Thyroid gland (tissue), 4 donors: ENCODE results near the gene MAGI1.

Source experiments
- POLR2A ChIP-seq, 2 donors: fragments of 450-650 bp; IDR thresholded peaks; one replicate each; pipeline ENCODE4 v1.6.1; 2017; ENCODE audit warnings: antibody characterized with exemption in 2 of 2, mild to moderate bottlenecking in 2 of 2, moderate library complexity in 1 of 2
- TF ChIP-seq, protein P1 (sequence below), 6 experiments: fragments of 200-600 bp in 3 of 6; fragments of 450-650 bp in 3 of 6; sonication (generic) in 3 of 6; IDR thresholded peaks; one replicate each; pipeline ENCODE4 v1.5.1; 2016 to 2019; ENCODE audit warnings: antibody characterized with exemption in 6 of 6, mild to moderate bottlenecking in 2 of 6, inconsistent platforms in 1 of 6, moderate library complexity in 1 of 6

- TF ChIP-seq, protein P1, sequence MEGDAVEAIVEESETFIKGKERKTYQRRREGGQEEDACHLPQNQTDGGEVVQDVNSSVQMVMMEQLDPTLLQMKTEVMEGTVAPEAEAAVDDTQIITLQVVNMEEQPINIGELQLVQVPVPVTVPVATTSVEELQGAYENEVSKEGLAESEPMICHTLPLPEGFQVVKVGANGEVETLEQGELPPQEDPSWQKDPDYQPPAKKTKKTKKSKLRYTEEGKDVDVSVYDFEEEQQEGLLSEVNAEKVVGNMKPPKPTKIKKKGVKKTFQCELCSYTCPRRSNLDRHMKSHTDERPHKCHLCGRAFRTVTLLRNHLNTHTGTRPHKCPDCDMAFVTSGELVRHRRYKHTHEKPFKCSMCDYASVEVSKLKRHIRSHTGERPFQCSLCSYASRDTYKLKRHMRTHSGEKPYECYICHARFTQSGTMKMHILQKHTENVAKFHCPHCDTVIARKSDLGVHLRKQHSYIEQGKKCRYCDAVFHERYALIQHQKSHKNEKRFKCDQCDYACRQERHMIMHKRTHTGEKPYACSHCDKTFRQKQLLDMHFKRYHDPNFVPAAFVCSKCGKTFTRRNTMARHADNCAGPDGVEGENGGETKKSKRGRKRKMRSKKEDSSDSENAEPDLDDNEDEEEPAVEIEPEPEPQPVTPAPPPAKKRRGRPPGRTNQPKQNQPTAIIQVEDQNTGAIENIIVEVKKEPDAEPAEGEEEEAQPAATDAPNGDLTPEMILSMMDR (IDR thresholded peaks at IDR 0.05) = no peak
- TF ChIP-seq POLR2A (IDR thresholded peaks at IDR 0.05) = no peak
Measured at GRCh38 chr3:65894679-65895453, 143.9 kb downstream of the MAGI1 start.
